ENCODE data around the gene ATP2B2.

DNA sequence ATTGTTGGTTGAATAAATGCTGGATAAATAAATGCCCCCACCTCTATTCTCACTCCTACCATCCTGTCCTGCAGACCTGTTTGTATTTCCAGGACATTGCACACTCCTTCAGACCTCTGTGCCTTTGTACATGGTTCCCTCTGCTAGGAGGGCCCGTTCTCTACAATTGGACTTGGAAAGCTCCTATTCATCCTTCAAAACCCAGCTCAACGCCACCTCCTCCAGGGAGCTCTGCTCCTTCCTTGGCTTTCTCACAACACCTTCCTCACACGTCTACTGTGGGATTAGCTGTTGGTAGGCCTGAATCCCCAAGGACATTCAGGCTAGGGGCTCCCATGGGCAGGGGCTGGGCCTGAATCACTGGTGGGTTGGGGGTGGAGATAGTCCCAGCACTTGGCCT, 105.8 kb downstream of the ATP2B2 start:
- no peak for TF ChIP-seq CTCF (IDR thresholded peaks at IDR 0.05)
- no peak for TF ChIP-seq POLR2A (IDR thresholded peaks at IDR 0.05)

Data from right lobe of liver (tissue), 4 donors.